Neuronal stem cell (in vitro differentiated cells): ENCODE data around the gene TMEM255B.
A peak's percentile ranks its signal among the peaks of the same experiment; 100 is the strongest.

ENCODE experiments used
- DNase-seq: peaks from one replicate; pipeline ENCODE4 v3.0.0-alpha.2; 2013; ENCODE audit warnings: low spot score
- H2AFZ ChIP-seq: one replicate; pipeline ENCODE4 v1.6.1; 2013; ENCODE audit warnings: mild to moderate bottlenecking, low read length, inconsistent platforms
- H2AK5ac ChIP-seq: 2 replicates; pipeline ENCODE4 v1.6.1; 2013; ENCODE audit warnings: low read depth, mild to moderate bottlenecking, inconsistent platforms, low read length, moderate library complexity, mixed read lengths
- H2BK120ac ChIP-seq: 2 replicates; pipeline ENCODE4 v1.6.1; 2013; ENCODE audit warnings: low read depth, mild to moderate bottlenecking, inconsistent platforms, low read length, moderate library complexity, mixed read lengths
- H2BK12ac ChIP-seq: one replicate; pipeline ENCODE4 v1.6.1; 2013; ENCODE audit warnings: low read length, inconsistent platforms
- H2BK15ac ChIP-seq: 2 replicates; pipeline ENCODE4 v1.6.1; 2013; ENCODE audit warnings: mild to moderate bottlenecking, low read length, inconsistent platforms, mixed read lengths
- H2BK5ac ChIP-seq: one replicate; pipeline ENCODE4 v1.6.1; 2013; ENCODE audit warnings: inconsistent platforms, mild to moderate bottlenecking, low read length, moderate library complexity
- H3K14ac ChIP-seq: one replicate; pipeline ENCODE4 v1.6.1; 2013; ENCODE audit warnings: low read length, inconsistent platforms
- H3K18ac ChIP-seq: 2 replicates; pipeline ENCODE4 v1.6.1; 2013; ENCODE audit warnings: low read length, inconsistent platforms
- H3K23ac ChIP-seq: 2 replicates; pipeline ENCODE4 v1.6.1; 2013; ENCODE audit warnings: low read depth, mild to moderate bottlenecking, mixed read lengths, low read length, inconsistent platforms; ENCODE audit not compliant: poor library complexity
- H3K27ac ChIP-seq: replicated peaks from 3 replicates; pipeline ENCODE4 v1.5.1; 2013; ENCODE audit warnings: low read length, inconsistent platforms
- H3K27me3 ChIP-seq, 3 experiments: 2 replicates each; pipeline ENCODE4 v1.6.1; 2013; ENCODE audit warnings: low read length in 3 of 3, mild to moderate bottlenecking in 2 of 3, inconsistent platforms in 1 of 3, low read depth in 1 of 3, mixed read lengths in 1 of 3, moderate library complexity in 1 of 3; ENCODE audit not compliant: control insufficient read depth in 3 of 3, insufficient read depth in 3 of 3
- H3K36me3 ChIP-seq, 2 donors: replicated peaks in 1 of 2; 2 replicates each; pipeline ENCODE4 v1.6.1; 2013; ENCODE audit warnings: low read length in 2 of 2; ENCODE audit not compliant: control insufficient read depth in 2 of 2, insufficient read depth in 2 of 2
- H3K4ac ChIP-seq: 2 replicates; pipeline ENCODE4 v1.6.1; 2013; ENCODE audit warnings: inconsistent platforms, mild to moderate bottlenecking, low read length, moderate library complexity
- H3K4me1 ChIP-seq, 2 donors: 1 replicate in 1 of 2; 2 replicates in 1 of 2; pipeline ENCODE4 v1.6.1; 2013; ENCODE audit warnings: low read length in 2 of 2, low read depth in 1 of 2; ENCODE audit not compliant: control insufficient read depth in 2 of 2, insufficient read depth in 1 of 2
- H3K4me2 ChIP-seq: one replicate; pipeline ENCODE4 v1.6.1; 2013; ENCODE audit warnings: mild to moderate bottlenecking, low read length, inconsistent platforms; ENCODE audit not compliant: insufficient read depth, poor library complexity, severe bottlenecking
- H3K4me3 ChIP-seq, 2 donors: 2 replicates each; pipeline ENCODE4 v1.5.1; 2013; ENCODE audit warnings: low read length in 2 of 2, mild to moderate bottlenecking in 2 of 2, inconsistent platforms in 1 of 2, moderate library complexity in 1 of 2
- H3K79me1 ChIP-seq: one replicate; pipeline ENCODE4 v1.6.1; 2013; ENCODE audit warnings: low read depth, mild to moderate bottlenecking, inconsistent platforms, low read length, moderate library complexity
- H3K9ac ChIP-seq: one replicate; pipeline ENCODE4 v1.6.1; 2013; ENCODE audit warnings: mild to moderate bottlenecking, low read depth, low read length, inconsistent platforms; ENCODE audit not compliant: poor library complexity
- H3K9me3 ChIP-seq, 2 donors: replicated peaks in 1 of 2; 2 replicates each; pipeline versions ENCODE3 to v1.6.1; 2013; ENCODE audit warnings: low read length in 2 of 2, mild to moderate bottlenecking in 2 of 2, inconsistent platforms in 1 of 2, low read depth in 1 of 2, mixed read lengths in 1 of 2, moderate library complexity in 1 of 2; ENCODE audit not compliant: control insufficient read depth in 2 of 2, insufficient read depth in 1 of 2
- H4K8ac ChIP-seq: one replicate; pipeline ENCODE4 v1.6.1; 2013; ENCODE audit warnings: low read depth, mild to moderate bottlenecking, inconsistent platforms, low read length, moderate library complexity
- H4K91ac ChIP-seq: one replicate; pipeline ENCODE4 v1.6.1; 2013; ENCODE audit warnings: low read length, low read depth, mild to moderate bottlenecking, inconsistent platforms; ENCODE audit not compliant: poor library complexity
- WGBS, 2 donors: extraction: QIAGEN DNeasy Blood & Tissue Kit; methylation state at CpG; one replicate each; pipeline ENCODE4 v1.1.7; 2013; ENCODE audit warnings: missing lambda C conversion rate in 2 of 2, mixed read lengths in 1 of 2; ENCODE audit not compliant: insufficient read length in 2 of 2, insufficient replicate concordance in 1 of 2; ENCODE audit errors: extremely low coverage in 2 of 2; 5-methylcytosine and 5-hydroxymethylcytosine counted together

TMEM255B gene

DNA sequence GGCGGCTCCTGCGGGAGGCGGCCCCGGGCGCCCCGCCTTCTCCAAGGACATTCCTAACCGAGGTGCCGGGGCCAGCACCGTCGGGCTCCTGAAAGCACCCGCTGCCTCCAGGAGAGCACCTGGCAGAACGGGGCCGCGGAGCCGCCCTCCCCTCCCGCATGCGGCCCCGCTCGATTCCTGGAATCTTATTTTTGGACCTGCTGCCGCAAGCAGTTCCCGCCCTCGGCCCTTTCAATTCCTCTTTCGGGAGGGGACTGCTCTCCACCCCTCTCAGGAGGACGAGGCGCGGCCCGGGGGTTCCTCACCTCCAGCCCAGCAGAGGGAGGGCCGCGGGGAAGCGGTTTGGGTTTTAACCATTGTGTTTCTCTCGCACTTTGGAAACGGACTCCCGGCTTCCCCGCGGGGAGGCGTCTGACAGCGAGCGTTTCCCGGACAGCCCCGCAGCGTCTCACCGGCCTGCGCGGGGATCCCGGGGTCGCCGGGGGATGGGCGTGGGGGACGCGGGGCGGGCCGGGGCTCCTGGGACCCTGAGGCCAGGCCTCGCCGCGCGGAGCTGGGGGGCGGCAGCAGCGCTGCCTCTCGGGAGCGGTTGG, 104.0 kb downstream of the TMEM255B start:
- H3K18ac ChIP-seq: peak overlapping the region; percentile 96
- peak overlapping the region; percentile 95 for H3K9ac ChIP-seq
- H3K14ac ChIP-seq: peak overlapping the region; percentile 97
- peaks cover 9% of the 10 kb centered on the region for H3K79me1 ChIP-seq
- H3K4me3 ChIP-seq: peak overlapping the region; percentile 46 to 85
- H3K23ac ChIP-seq: no peak overlapping the region
- no peak overlapping the region for H4K91ac ChIP-seq
- no peak overlapping the region for H3K4ac ChIP-seq
- WGBS, 2 donors: no CpG with 5 or more reads among the region's 60 CpGs
- no peak overlapping the region for H4K8ac ChIP-seq
- peak overlapping the region; percentile 97 for H2AFZ ChIP-seq
- H2BK12ac ChIP-seq: no peak overlapping the region
- H2BK5ac ChIP-seq: peak overlapping the region; percentile 30
- peaks cover 0 to 4% of the 10 kb centered on the region in 2 donors for H3K36me3 ChIP-seq
- peak overlapping the region; percentile 82 for H2BK15ac ChIP-seq
- H2BK120ac ChIP-seq: no peak overlapping the region
- H3K27me3 ChIP-seq: peaks cover 0 to 52% (median 13%) of the 10 kb centered on the region in 3 experiments
- no peak overlapping the region for H3K27ac ChIP-seq
- H3K4me2 ChIP-seq: peak overlapping the region; percentile 90
- no peaks in the 10 kb centered on the region for H3K9me3 ChIP-seq
- H3K4me1 ChIP-seq: peaks cover 20 to 41% of the 10 kb centered on the region in 2 donors
- peak overlapping the region; percentile 72 for H2AK5ac ChIP-seq
- DNase-seq: no peak

DNA sequence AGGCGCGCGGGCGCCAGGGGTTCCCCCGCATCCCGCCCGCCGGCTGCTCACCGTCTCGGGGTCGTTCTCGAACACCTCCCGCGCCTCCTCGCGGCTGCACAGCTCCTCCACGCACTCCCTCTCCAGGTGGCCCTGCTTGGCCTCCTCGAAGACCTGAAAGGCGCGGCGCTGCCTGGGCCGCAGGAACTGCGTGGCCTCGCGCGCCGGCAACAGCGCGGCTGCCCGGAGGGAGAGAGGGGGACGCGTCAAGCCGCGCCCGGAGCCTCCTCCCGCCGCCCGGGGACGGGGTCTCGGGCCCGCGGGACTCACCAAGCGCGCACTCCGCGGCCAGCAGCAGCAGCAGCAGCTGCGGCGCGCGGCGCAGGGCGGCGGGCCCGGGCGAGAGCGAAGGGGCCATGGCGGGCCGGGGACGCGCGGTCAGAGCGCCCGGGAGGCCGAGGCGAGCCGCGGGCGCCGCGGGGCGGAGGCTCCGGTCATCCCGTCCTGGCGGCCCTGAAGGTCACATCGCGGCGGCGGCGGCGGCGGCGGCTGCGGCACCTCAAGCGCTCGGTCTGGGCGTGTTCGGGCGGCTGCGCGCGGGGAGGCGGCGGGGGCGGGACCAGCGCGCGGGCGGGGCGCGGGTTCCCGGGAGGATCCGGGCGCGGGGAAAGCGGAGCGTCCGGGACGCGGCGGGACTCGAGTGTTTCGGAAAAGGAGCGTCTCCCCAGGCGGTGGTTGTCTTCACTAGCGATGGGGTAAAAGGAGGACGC, 104.7 kb downstream of the TMEM255B start, which contains the start of gene GAS6:
Gene GAS6, minus strand, starts transcription at position 553 of the 749 bp plus-strand sequence. Its CDS starts 156 bp downstream, at position 397.
- Histone ChIP-seq H4K8ac (no peak within 1 kb of the TSS), H3K4me1 (peaks cover 20 to 35% of the 10 kb centered on the region in 2 donors), H3K36me3 (peaks cover 0 to 3% of the 10 kb centered on the region in 2 donors), H2BK120ac (no peak within 1 kb of the TSS), H3K14ac (peak within 1 kb of the TSS; percentile 97), H3K18ac (peak within 1 kb of the TSS; percentile 96), H3K79me1 (peaks cover 9% of the 10 kb centered on the region), H3K23ac (peak within 1 kb of the TSS; percentile 25), H2AFZ (peak within 1 kb of the TSS; percentile 97), H3K4me2 (peak within 1 kb of the TSS; percentile 90), H3K27me3 (peaks cover 0 to 52% (median 13%) of the 10 kb centered on the region in 3 experiments), H3K4ac (no peak within 1 kb of the TSS), H3K9ac (peak within 1 kb of the TSS; percentile 95), H3K27ac (no peak within 1 kb of the TSS), H2BK12ac (peak within 1 kb of the TSS; percentile 69), H3K4me3 (peak within 1 kb of the TSS; percentile 46 to 85), H4K91ac (no peak within 1 kb of the TSS), H2BK15ac (peak within 1 kb of the TSS; percentile 82), H2AK5ac (peak within 1 kb of the TSS; percentile 72), H3K9me3 (no peaks in the 10 kb centered on the region), H2BK5ac (peak within 1 kb of the TSS; percentile 30)
- peak; percentile 51 for DNase-seq
- no CpG with 5 or more reads among the region's 116 CpGs for WGBS, 2 donors

DNA sequence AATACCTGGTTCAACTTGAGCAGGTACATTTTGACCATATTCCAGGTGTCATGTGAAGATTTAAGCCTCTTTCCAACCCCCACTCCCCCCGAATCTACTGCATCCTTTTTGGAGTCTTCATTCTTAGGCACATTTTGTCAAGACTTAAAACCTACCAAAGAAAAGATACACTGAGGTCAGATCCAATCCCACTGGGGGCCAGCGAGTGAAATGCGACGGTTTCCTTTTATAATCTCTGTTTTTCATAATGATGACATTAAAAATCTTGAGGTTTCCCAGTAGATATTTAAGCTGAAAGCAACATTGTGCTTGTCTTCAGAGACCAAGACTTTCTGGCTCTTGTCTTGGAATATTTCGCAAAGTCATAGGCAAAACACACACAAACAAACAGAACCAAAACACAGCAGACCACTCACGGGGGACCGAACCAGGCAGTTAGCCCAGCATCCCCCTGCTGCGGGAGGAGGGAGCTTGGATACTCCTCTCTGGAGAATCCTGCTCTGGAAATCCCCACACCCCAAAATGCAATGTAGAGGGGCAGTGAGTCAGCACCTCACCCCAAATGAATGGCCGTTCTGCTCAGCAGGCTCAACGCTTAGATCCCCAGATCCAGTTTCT, 105.4 kb downstream of the TMEM255B start:
- Histone ChIP-seq H3K4ac (no peak overlapping the region), H2BK15ac (peak overlapping the region; percentile 2), H3K27ac (no peak overlapping the region), H3K27me3 (peaks cover 0 to 54% (median 13%) of the 10 kb centered on the region in 3 experiments), H4K8ac (no peak overlapping the region), H3K4me2 (peak overlapping the region; percentile 90), H3K9me3 (no peaks in the 10 kb centered on the region), H3K18ac (no peak overlapping the region), H2BK12ac (no peak overlapping the region), H3K4me3 (peak overlapping the region; percentile 46 to 76), H4K91ac (no peak overlapping the region), H3K4me1 (peaks cover 20 to 29% of the 10 kb centered on the region in 2 donors), H2BK5ac (no peak overlapping the region), H3K23ac (no peak overlapping the region), H3K14ac (no peak overlapping the region), H3K79me1 (peaks cover 6% of the 10 kb centered on the region), H2BK120ac (no peak overlapping the region), H2AFZ (peak overlapping the region; percentile 97), H3K9ac (no peak overlapping the region), H2AK5ac (no peak overlapping the region), H3K36me3 (no peaks in the 10 kb centered on the region)
- WGBS, 2 donors: no CpG with 5 or more reads among the region's 10 CpGs
- DNase-seq: no peak

DNA sequence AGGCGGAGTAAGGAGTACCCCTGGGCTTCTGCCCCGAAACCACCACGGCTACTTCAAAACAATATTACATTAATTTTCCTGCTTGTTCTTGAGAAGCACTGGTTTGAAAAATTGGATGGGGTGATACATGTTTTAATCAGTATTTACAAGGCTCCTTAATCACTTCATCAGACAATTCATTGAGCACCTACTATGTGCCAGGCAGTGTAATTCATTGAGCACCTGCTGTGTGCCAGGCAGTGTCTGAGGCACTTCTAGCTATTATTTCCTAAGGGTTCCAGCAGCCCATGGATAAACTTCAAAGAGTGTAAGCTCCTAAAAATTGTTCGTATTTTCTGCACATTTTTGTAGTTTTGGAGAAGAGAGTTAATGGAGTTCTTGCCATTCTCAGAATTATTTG, 106.4 kb downstream of the TMEM255B start:
- no peak overlapping the region for H3K14ac ChIP-seq
- no peak overlapping the region for H3K23ac ChIP-seq
- no peak for DNase-seq
- H3K27ac ChIP-seq: no peak overlapping the region
- no peak overlapping the region for H2BK120ac ChIP-seq
- H3K79me1 ChIP-seq: peaks cover 3% of the 10 kb centered on the region
- no peak overlapping the region for H3K4me2 ChIP-seq
- H4K91ac ChIP-seq: no peak overlapping the region
- peaks cover 0 to 55% (median 13%) of the 10 kb centered on the region in 3 experiments for H3K27me3 ChIP-seq
- no CpG with 5 or more reads among the region's 4 CpGs for WGBS, 2 donors
- H2BK15ac ChIP-seq: no peak overlapping the region
- no peak overlapping the region for H3K18ac ChIP-seq
- H2AFZ ChIP-seq: no peak overlapping the region
- no peaks in the 10 kb centered on the region for H3K9me3 ChIP-seq
- H3K4ac ChIP-seq: no peak overlapping the region
- no peak overlapping the region for H3K4me3 ChIP-seq
- H2BK12ac ChIP-seq: no peak overlapping the region
- H2BK5ac ChIP-seq: no peak overlapping the region
- no peak overlapping the region for H3K9ac ChIP-seq
- no peaks in the 10 kb centered on the region for H3K36me3 ChIP-seq
- no peak overlapping the region for H2AK5ac ChIP-seq
- H3K4me1 ChIP-seq: peaks cover 14 to 19% of the 10 kb centered on the region in 2 donors
- no peak overlapping the region for H4K8ac ChIP-seq
